ENCODE measurements around the gene RABEP2. TPM values are rescaled to one million over a fixed set of nuclear protein-coding genes. Genes with fewer than 3 reads are reported as not detected.
A peak's percentile ranks its signal among the peaks of the same experiment; 100 is the strongest.

The RABEP2 gene
- total and polyA plus RNA-seq, 9 of the 15 experiments (the other 6 are each of a cell fraction or from before 2014, with no cell fraction given): 0.15 to 13.4 (median 3.5) TPM

DNA sequence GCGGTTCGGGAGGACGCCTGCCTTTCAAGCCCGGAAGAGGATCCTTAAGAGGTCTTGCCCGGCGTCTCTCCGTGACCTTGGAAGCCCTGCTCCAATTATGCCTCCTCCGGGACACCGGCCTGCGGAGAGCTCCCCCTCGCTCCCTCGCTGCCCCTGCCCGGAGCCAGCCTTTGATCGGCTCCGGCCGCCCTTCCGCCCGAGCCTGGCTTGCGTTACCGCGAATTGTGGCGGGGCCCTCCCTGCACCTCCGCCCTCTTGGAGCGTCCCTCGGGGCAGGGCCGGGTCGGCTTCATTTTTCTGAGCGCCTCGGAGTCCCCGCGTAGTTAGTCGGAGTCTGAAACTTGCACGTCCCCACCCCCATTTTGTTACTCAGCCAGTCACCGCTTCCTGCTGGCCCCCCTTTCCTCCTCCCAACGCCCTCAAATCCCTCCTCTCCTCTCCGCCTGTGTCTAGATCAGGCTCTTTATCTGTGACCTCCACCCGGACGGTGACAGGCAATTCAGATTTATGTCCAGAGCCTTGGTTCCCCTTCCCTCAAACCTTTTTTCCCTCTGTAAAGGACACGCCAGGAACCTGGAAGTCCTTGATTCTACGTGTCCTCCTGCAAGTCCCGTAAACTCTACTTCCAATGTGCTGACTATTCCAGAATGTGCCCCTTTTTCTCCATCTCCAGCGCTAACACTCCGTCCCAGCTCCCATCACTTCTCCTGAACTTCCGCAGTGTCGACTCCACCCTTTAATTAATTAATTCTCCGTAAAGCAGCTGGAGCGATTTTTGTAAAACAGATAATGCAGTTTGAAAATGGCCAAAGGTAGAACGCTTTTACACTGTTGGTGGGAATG, 569 bp upstream of the RABEP2 start (continued):
- TF ChIP-seq BDP1 (IDR thresholded peaks at IDR 0.05; ENCODE audit: insufficient read depth, insufficient read length) (no peak), XRCC3 (IDR thresholded peaks at IDR 0.05) (no peak), HEY1 (CRISPR knock-in tag; IDR thresholded peaks at IDR 0.05; ENCODE audit: borderline replicate concordance) (no peak), ELF2 (CRISPR knock-in tag; IDR thresholded peaks at IDR 0.05) (no peak), DNMT1 (IDR thresholded peaks at IDR 0.05) (no peak), BCOR (IDR thresholded peaks at IDR 0.05) (peak; percentile 88), TEAD2 (tag; IDR thresholded peaks at IDR 0.05) (no peak), FOXA3 (CRISPR knock-in tag; conservative IDR thresholded peaks at IDR 0.05 in 1 of 2, IDR thresholded peaks at IDR 0.05 in 1 of 2) (no peak), XRCC4 (IDR thresholded peaks at IDR 0.05; ENCODE audit: extremely low read depth, insufficient read depth, insufficient read length) (no peak), SIN3A (IDR thresholded peaks at IDR 0.05; ENCODE audit: borderline replicate concordance in 2 of 2, control insufficient read depth in 1 of 2, low read depth in 2 of 2, low read length in 2 of 2) (peak in 1 of 2 experiments; percentile 69; a peak in 1 of 4 replicates), ZNF551 (CRISPR knock-in tag; IDR thresholded peaks at IDR 0.05) (no peak), ZNF311 (CRISPR knock-in tag; IDR thresholded peaks at IDR 0.05) (no peak), EP400 (IDR thresholded peaks at IDR 0.05) (peak; percentile 74), HNRNPL (IDR thresholded peaks at IDR 0.05; ENCODE audit: low read depth, low read length) (no peak), MTF1 (CRISPR knock-in tag; IDR thresholded peaks at IDR 0.05; ENCODE audit: borderline replicate concordance) (no peak), MEIS2 (IDR thresholded peaks at IDR 0.05; ENCODE audit: partially characterized antibody) (peak; percentile 100), JUND (IDR thresholded peaks at IDR 0.05; ENCODE audit: borderline replicate concordance, low read depth, low read length) (peak; percentile 62; the same call in 1 of the 2 replicates), JUND (tag; IDR thresholded peaks at IDR 0.05; ENCODE audit: borderline replicate concordance, low read depth, low read length) (no peak; the same call in 2 of the 3 replicates), CEBPG (CRISPR knock-in tag; IDR thresholded peaks at IDR 0.05) (no peak), CEBPG (tag; conservative IDR thresholded peaks at IDR 0.05 in 1 of 2, IDR thresholded peaks at IDR 0.05 in 1 of 2) (no peak), HDAC1 (IDR thresholded peaks at IDR 0.05) (peak; percentile 50 to 99; a peak in 3 of 4 replicates), TAF1 (IDR thresholded peaks at IDR 0.05; ENCODE audit: control insufficient read depth, extremely low read depth, insufficient read depth, low read length, severe bottlenecking) (peak; percentile 29), RB1 (IDR thresholded peaks at IDR 0.05; ENCODE audit: low read depth) (peak; percentile 63; the same call in 1 of the 2 replicates)
- TF ChIP-seq, protein P1, sequence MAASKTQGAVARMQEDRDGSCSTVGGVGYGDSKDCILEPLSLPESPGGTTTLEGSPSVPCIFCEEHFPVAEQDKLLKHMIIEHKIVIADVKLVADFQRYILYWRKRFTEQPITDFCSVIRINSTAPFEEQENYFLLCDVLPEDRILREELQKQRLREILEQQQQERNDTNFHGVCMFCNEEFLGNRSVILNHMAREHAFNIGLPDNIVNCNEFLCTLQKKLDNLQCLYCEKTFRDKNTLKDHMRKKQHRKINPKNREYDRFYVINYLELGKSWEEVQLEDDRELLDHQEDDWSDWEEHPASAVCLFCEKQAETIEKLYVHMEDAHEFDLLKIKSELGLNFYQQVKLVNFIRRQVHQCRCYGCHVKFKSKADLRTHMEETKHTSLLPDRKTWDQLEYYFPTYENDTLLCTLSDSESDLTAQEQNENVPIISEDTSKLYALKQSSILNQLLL (CRISPR knock-in tag; IDR thresholded peaks at IDR 0.05; ENCODE audit: borderline replicate concordance): no peak
- TF ChIP-seq, protein P2, sequence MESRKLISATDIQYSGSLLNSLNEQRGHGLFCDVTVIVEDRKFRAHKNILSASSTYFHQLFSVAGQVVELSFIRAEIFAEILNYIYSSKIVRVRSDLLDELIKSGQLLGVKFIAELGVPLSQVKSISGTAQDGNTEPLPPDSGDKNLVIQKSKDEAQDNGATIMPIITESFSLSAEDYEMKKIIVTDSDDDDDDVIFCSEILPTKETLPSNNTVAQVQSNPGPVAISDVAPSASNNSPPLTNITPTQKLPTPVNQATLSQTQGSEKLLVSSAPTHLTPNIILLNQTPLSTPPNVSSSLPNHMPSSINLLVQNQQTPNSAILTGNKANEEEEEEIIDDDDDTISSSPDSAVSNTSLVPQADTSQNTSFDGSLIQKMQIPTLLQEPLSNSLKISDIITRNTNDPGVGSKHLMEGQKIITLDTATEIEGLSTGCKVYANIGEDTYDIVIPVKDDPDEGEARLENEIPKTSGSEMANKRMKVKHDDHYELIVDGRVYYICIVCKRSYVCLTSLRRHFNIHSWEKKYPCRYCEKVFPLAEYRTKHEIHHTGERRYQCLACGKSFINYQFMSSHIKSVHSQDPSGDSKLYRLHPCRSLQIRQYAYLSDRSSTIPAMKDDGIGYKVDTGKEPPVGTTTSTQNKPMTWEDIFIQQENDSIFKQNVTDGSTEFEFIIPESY (CRISPR knock-in tag; IDR thresholded peaks at IDR 0.05): peak; percentile 17; the same call in 1 of the 2 replicates
